Transverse colon (tissue), 3 donors: Measurements from ENCODE around the gene SLC30A3.

Source experiments
- EP300 ChIP-seq: sonication (generic); formaldehyde crosslinking; IDR thresholded peaks from one replicate; pipeline ENCODE4 v1.6.1; 2017; ENCODE audit warnings: antibody characterized with exemption, low read depth
- POLR2A ChIP-seq: fragments of 450-650 bp; IDR thresholded peaks from one replicate; pipeline ENCODE4 v1.6.1; 2016; ENCODE audit warnings: antibody characterized with exemption, mild to moderate bottlenecking, moderate library complexity
- TF ChIP-seq, protein P1 (sequence below), 5 experiments: fragments of 200-600 bp in 3 of 5; fragments of 450-650 bp in 2 of 5; sonication (generic) in 3 of 5; IDR thresholded peaks; 1 replicate in 2 of 5; 2 replicates in 3 of 5; pipeline ENCODE4 v1.5.1; 2016 to 2017; ENCODE audit warnings: antibody characterized with exemption in 5 of 5, inconsistent platforms in 3 of 5, mild to moderate bottlenecking in 2 of 5, moderate library complexity in 1 of 5

DNA sequence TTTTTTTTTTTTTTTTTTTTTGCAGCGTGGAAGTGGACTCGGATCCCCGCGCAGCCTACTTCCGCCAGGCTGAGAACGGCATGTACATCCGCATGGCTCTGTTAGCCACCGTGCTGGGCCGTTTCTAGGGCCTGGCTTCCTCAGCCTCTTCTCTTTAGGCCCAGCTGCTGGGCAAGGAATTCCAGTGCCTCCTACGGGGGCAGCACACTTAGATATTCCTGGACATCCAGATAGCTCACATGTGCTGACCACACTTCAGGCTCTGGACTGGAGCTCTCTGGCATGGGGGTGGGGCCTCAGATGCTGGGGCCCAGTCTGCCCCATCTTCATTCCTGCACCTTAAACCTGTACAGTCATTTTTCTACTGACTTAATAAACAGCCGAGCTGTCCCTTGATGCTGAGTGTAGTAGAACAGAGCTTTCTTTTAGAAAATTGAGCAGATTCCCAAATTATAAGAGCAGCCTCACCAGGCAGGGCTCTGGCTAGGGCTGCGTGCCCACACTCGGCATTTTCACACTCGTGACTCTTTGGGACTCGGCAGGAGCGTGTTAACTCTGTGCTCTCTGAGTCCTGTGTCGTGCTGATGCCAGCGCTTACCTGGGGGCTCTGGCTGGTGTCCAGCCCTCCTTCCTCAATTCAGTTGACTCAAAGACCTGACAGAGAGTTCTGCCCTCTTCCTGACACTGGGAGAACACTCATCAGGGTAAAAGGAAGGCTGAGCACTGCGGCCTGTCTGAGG is 19.3 kb downstream of the SLC30A3 start:
- TF ChIP-seq, protein P1, sequence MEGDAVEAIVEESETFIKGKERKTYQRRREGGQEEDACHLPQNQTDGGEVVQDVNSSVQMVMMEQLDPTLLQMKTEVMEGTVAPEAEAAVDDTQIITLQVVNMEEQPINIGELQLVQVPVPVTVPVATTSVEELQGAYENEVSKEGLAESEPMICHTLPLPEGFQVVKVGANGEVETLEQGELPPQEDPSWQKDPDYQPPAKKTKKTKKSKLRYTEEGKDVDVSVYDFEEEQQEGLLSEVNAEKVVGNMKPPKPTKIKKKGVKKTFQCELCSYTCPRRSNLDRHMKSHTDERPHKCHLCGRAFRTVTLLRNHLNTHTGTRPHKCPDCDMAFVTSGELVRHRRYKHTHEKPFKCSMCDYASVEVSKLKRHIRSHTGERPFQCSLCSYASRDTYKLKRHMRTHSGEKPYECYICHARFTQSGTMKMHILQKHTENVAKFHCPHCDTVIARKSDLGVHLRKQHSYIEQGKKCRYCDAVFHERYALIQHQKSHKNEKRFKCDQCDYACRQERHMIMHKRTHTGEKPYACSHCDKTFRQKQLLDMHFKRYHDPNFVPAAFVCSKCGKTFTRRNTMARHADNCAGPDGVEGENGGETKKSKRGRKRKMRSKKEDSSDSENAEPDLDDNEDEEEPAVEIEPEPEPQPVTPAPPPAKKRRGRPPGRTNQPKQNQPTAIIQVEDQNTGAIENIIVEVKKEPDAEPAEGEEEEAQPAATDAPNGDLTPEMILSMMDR (IDR thresholded peaks at IDR 0.05), result no peak
- no peak for TF ChIP-seq EP300
- TF ChIP-seq POLR2A, result no peak
